Measurements from ENCODE around the gene ASPRV1. TPM values are rescaled to one million over a fixed set of nuclear protein-coding genes. Genes with fewer than 3 reads are reported as not detected.

The ASPRV1 gene
- total and polyA plus RNA-seq, 4 donors: 0.19 to 0.75 (median 0.23) TPM

GRCh38 chr2:69931832-69932595, 29.4 kb downstream of the ASPRV1 start:
- no peak overlapping the region for H3K4me3 ChIP-seq (ENCODE audit: low read depth in 1 of 3, low read length in 3 of 3)
- DNase-seq (ENCODE audit: low spot score): no peak
- H3K9ac ChIP-seq (ENCODE audit: low read depth in 1 of 2, low read length in 2 of 2): no peak overlapping the region
- TF ChIP-seq HNF4A (conservative IDR thresholded peaks at IDR 0.05) (no peak), REST (IDR thresholded peaks at IDR 0.05) (no peak), GABPA (IDR thresholded peaks at IDR 0.05 in 1 of 2, conservative IDR thresholded peaks at IDR 0.05 in 1 of 2) (no peak), EGR1 (IDR thresholded peaks at IDR 0.05; ENCODE audit: low read depth in 2 of 2) (no peak), MAX (IDR thresholded peaks at IDR 0.05) (no peak), RXRA (IDR thresholded peaks at IDR 0.05) (no peak), RAD21 (IDR thresholded peaks at IDR 0.05) (no peak), JUND (IDR thresholded peaks at IDR 0.05) (no peak), TAF1 (conservative IDR thresholded peaks at IDR 0.05) (no peak), ATF3 (IDR thresholded peaks at IDR 0.05) (no peak), FOXA2 (IDR thresholded peaks at IDR 0.05) (no peak), HNF4G (IDR thresholded peaks at IDR 0.05) (no peak), NR2F2 (IDR thresholded peaks at IDR 0.05) (no peak)
- 89% methylated on average over 7 of the region's 7 CpGs for WGBS
- peaks cover 11 to 19% (median 15%) of the 10 kb centered on the region in 4 donors for H3K36me3 ChIP-seq (ENCODE audit: control insufficient read depth in 4 of 4, insufficient read depth in 3 of 4, low read depth in 1 of 4, low read length in 3 of 4)
- H3K27me3 ChIP-seq (ENCODE audit: control insufficient read depth in 4 of 4, insufficient read depth in 4 of 4, low read length in 3 of 4): no peaks in the 10 kb centered on the region
- no peaks in the 10 kb centered on the region for H3K9me3 ChIP-seq (ENCODE audit: control insufficient read depth in 4 of 4, low read length in 3 of 4)
- H3K27ac ChIP-seq (ENCODE audit: low read depth in 1 of 2, low read length in 2 of 2): no peak overlapping the region
- H3K4me1 ChIP-seq (ENCODE audit: control insufficient read depth in 4 of 4, insufficient read depth in 4 of 4, low read length in 3 of 4): peaks cover 0 to 11% (median 3%) of the 10 kb centered on the region in 4 donors

- no peaks in the 10 kb centered on the region for H3K27me3 ChIP-seq (ENCODE audit: control insufficient read depth in 4 of 4, insufficient read depth in 4 of 4, low read length in 3 of 4)
- H3K4me3 ChIP-seq (ENCODE audit: low read depth in 1 of 3, low read length in 3 of 3): no peak overlapping the region
- H3K4me1 ChIP-seq (ENCODE audit: control insufficient read depth in 4 of 4, insufficient read depth in 4 of 4, low read length in 3 of 4): peaks cover 0 to 3% (median under 1%) of the 10 kb centered on the region in 4 donors
- H3K27ac ChIP-seq (ENCODE audit: low read depth in 1 of 2, low read length in 2 of 2): peak overlapping the region; percentile 26 to 28
- WGBS: 30% methylated on average over 3 of the region's 3 CpGs
- no peaks in the 10 kb centered on the region for H3K9me3 ChIP-seq (ENCODE audit: control insufficient read depth in 4 of 4, low read length in 3 of 4)
- no peak for DNase-seq (ENCODE audit: low spot score)
- H3K36me3 ChIP-seq (ENCODE audit: control insufficient read depth in 4 of 4, insufficient read depth in 3 of 4, low read depth in 1 of 4, low read length in 3 of 4): peaks cover 6 to 16% (median 10%) of the 10 kb centered on the region in 4 donors
- no peak overlapping the region for H3K9ac ChIP-seq (ENCODE audit: low read depth in 1 of 2, low read length in 2 of 2)
- peak; percentile 74 to 85 for TF ChIP-seq HNF4A (conservative IDR thresholded peaks at IDR 0.05)
- TF ChIP-seq REST (IDR thresholded peaks at IDR 0.05): peak; percentile 13
- peak; percentile 80 to 85 for TF ChIP-seq RXRA (IDR thresholded peaks at IDR 0.05)
- TF ChIP-seq NR2F2 (IDR thresholded peaks at IDR 0.05): no peak
- TF ChIP-seq, protein P1, sequence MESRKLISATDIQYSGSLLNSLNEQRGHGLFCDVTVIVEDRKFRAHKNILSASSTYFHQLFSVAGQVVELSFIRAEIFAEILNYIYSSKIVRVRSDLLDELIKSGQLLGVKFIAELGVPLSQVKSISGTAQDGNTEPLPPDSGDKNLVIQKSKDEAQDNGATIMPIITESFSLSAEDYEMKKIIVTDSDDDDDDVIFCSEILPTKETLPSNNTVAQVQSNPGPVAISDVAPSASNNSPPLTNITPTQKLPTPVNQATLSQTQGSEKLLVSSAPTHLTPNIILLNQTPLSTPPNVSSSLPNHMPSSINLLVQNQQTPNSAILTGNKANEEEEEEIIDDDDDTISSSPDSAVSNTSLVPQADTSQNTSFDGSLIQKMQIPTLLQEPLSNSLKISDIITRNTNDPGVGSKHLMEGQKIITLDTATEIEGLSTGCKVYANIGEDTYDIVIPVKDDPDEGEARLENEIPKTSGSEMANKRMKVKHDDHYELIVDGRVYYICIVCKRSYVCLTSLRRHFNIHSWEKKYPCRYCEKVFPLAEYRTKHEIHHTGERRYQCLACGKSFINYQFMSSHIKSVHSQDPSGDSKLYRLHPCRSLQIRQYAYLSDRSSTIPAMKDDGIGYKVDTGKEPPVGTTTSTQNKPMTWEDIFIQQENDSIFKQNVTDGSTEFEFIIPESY (IDR thresholded peaks at IDR 0.05): peak; percentile 40
- no peak for TF ChIP-seq FOXA2 (IDR thresholded peaks at IDR 0.05)
- no peak for TF ChIP-seq CTCF (IDR thresholded peaks at IDR 0.05; ENCODE audit: low read depth, low read length, missing input control)
- TF ChIP-seq ATF3 (IDR thresholded peaks at IDR 0.05): peak; percentile 93
- peak; percentile 43 for TF ChIP-seq YY1 (IDR thresholded peaks at IDR 0.05)
- peak; percentile 23 for TF ChIP-seq HNF4G (IDR thresholded peaks at IDR 0.05)
- TF ChIP-seq RAD21 (IDR thresholded peaks at IDR 0.05): peak; percentile 42 to 58
- peak; percentile 30 to 66 for TF ChIP-seq JUND (IDR thresholded peaks at IDR 0.05)
- no peak for TF ChIP-seq TAF1 (conservative IDR thresholded peaks at IDR 0.05)
- TF ChIP-seq GABPA (IDR thresholded peaks at IDR 0.05 in 1 of 2, conservative IDR thresholded peaks at IDR 0.05 in 1 of 2): peak in 1 of 2 donors; percentile 27
- TF ChIP-seq SP1 (IDR thresholded peaks at IDR 0.05): peak; percentile 65
Measured at GRCh38 chr2:69926849-69927515, 34.4 kb downstream of the ASPRV1 start.

All from liver (tissue), 9 donors.